Measurements from ENCODE around the gene LIPT2.
A peak's percentile ranks its signal among the peaks of the same experiment; 100 is the strongest.
"Not testable (repeated sequence)": the region's sequence is repeated elsewhere in the genome, so short reads cannot be mapped to it uniquely, and the experiment has no call there.

LIPT2 gene

DNA sequence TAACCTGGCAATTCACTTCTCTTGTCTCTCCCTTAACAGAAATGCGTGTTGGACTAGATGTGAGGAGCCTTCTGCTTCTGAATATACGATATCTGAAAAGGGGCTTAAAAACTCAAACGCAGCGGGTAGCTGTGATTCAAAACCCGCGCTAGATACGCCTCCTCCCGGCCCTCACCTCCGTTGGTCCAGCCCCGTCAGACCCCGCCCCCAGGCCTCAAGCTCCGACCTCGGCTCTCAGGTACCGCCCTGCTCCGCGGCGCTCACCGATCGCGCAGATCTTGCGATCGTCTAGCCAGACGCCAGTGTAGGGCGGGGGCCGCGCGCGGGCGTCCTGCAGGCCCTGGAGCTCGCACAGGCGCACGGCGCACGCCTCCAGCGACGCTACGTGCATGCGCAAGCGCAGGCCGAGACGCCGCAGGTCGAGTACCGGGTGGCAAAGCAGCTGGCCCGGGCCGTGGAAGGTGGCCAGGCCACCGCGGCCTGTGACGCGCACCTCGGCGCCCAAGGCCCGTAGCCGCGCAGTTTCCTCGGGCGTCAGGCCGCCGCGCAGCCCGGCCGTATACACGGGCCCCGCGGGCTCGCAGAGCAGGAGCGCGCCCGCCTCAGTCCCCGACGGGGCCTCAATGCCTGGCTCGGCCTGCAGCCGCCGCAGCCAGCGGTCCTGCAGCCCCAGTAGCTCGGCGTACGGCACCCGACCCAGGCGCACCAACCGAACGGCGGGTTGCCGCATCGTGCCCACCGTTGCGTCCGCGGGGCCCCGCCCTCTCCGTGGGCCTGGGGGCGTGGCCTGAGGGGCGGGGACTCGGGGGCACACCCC, at the start of gene LIPT2:
Gene LIPT2, minus strand, starts transcription at position 751 of the 817 bp plus-strand sequence. Its CDS starts 21 bp downstream, at position 730.
- peak; percentile 83 for DNase-seq (ENCODE audit: insufficient read length, low spot score)
- FAIRE-seq, result peak; percentile 94

DNA sequence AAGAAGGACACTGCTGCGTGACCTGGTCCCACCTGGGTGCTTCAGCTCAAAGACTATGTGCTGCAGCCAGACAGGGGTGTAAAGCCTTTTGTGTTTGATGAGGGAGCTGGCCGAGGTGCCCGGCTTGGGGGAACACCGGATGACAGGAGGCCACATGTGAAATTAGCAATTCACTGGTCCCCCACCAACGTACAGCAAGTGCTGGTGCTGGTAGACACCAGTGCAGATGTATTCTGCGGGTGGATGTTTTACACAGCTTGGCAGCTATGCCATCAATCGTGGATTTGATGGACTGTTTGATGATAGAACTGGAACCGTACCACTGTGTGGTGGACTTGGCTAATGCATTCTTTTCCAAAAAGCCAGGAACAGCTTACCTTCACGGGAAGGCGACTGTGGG, 47.9 kb upstream of the LIPT2 start:
- FAIRE-seq (no peak), DNase-seq (ENCODE audit: insufficient read length, low spot score) (no peak)

DNA sequence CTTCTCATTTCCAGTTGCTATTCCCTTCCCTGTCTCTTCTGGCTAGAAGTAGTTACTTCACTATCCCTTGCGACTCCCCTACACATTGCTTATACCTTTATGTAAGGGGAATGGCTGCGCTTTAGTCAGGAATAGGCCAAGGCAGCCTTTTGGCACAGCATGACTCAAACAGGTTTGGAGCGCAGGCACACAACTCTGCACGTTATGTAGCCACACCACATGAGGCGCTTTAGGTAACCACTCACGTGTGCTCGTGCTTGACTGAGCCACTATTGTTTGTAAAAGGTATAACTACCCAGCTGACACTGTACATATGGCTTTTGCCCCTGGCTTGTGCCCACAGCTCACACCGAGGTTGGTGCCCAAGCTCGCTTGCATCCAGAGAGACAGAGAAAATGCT, 46.7 kb upstream of the LIPT2 start:
- no peak for FAIRE-seq
- DNase-seq (ENCODE audit: insufficient read length, low spot score), result no peak

DNA sequence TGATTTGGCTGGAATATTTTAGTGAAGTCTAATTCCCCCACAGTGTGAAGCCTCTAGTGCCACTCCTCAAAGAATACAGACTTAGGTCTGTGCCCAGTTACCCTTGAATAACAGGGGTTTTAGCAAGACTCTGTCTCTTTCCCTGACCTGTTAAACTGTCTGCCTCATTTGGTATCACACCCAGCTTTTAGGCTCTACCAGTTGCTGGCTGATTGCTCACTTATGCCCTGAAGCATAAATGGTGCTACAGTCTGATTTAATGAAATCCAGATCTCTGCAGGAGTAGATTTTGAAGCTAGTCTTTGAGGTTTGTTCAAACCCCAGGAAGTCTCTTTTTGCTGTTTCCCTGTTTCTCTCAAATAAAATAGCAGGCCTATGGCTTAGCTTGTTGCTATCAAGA, 45.2 kb upstream of the LIPT2 start:
- no peak for DNase-seq (ENCODE audit: insufficient read length, low spot score)
- no peak for FAIRE-seq

DNA sequence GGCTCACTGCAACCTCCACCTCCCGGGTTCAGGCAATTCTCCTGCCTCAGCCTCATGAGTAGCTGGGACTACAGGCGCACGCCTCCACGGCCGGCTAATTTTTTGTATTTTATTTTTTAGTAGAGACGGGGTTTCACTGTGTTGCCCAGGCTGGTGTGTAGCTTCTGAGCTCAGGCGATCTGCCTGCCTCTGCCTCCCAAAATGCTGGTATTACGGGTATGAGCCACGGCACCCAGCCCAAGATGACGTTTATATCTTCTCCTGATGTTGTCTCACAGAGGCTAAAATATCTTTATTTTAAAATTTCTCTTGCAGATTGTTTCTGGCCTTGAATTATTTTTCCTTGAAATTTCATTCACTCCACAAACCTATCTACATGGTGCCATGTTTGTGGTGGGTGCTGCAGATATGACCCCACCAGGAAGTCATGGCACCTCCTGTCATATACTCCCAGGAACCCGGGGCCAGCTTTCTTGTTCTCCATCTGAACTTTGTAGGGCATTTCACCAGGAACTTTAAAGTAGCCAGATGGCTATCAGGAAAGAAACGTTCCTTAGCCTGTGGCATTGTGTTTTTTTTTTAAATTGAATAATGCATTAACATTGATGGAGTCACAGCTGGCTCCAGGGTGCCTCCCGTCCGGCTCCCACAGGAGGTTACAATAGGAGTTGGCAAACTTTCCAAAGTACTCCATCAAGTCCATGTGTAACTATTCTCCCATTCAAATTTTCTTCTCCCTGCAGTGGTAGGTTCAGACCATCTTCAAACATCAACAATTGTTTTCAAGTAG, 42.0 kb upstream of the LIPT2 start:
- no peak for FAIRE-seq
- DNase-seq (ENCODE audit: insufficient read length, low spot score), result no peak

DNA sequence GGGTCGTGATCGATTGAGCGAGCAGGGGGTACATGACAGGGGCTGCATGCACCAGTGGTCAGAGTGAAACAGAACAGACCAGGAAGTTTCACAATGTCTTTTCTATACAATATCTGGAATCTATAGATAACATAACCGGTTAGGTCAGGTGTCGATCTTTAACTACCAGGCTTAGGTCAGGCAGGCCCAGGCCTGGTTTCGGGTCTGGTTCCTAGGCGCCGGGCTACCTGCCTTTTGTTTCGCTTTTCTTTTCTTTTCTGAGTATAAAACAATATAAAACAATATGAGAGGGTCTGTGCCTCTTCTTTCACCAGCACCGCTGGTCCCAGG, 41.4 kb upstream of the LIPT2 start:
- not testable (repeated sequence) for DNase-seq (ENCODE audit: insufficient read length, low spot score); FAIRE-seq

DNA sequence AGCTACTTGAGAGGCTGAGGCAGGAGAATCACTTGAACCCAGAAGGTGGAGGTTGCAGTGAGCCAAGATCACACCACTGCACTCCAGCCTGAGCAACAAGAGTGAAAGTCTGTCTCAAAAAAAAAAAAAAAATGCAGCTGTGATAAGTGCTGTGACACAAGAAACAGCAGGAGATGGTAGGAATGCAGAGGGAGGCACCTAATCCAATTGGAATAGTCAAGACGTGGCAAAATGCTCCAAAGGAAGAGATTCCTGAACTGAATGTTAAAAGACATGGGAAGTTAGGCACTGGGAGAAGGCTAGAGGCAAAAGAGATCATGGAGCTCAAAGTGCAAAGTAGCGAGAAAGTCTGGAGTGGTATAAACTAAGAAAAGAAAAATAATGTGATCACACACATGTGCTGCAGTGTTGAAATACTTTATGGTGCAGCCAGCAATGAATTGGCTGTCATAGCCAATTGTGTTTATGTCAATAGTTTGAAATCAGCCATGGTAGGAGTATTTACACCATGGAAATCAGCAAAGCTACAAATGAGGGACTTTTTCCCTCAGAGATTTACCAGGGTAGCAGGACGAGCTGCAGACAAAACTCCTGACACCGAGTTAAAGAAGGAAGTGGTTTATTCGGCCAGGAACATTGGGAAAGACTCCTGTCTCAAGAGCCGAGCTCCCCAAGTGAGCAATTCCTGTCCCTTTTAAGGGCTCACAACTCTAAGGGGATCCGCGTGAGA, 40.9 kb upstream of the LIPT2 start:
- FAIRE-seq, result no peak

DNA sequence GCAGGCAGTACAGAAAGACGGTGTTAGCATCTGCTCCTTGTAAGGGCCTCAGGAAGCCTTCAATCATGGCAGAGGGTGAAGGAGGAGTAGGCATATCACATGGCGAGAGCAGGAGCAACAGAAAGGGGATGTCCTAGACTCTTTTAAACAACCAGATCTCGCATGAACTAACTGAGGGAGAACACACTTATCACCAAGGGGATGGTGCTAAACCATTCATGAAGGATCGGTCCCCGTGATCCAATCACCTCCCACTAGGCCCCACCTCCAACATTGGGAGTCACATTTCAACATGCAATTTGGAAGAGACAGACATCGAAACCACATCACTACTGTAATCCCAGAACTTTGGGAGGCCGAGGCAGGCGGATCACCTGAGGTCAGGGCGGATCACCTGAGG, 39.9 kb upstream of the LIPT2 start:
- DNase-seq (ENCODE audit: insufficient read length, low spot score) (no peak), FAIRE-seq (no peak)

More for the DNA sequence above, 40.9 kb upstream of the LIPT2 start:
- DNase-seq (ENCODE audit: insufficient read length, low spot score), result no peak

DNA sequence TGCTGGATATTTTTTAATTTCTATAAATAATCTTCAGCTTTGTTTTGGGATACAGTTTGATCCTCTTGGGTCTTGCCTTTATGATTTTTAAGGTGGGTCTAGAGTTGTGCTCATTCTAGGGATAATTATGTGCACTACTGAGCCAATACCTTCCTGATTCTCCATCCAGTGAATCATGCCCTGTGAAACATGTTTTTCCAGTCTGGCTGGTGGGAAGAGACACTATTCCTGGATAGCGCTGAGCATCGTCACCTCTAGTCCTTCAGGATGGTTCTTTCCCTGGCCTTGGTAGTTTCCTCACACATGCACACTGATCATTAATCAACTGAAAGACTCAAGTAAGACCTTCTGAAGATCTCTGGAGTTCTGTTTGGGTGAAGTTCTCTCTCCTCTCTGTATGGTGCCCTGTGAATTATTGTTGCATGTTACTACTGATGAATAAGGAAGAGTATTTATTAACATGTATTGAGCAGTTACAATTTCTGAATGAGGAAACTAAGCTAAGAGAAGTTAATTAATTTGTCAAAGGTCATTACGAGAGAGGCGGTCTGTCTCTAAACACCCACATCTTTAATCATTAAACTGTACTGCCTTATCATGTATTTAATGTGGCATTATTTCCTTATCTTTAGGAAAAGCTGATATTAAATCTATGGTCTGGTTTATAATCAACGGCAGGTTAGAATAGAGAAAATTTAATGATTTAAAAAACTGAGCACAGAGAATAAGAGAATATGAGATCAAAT, 39.1 kb upstream of the LIPT2 start:
- DNase-seq (ENCODE audit: insufficient read length, low spot score) (no peak), FAIRE-seq (no peak)

DNA sequence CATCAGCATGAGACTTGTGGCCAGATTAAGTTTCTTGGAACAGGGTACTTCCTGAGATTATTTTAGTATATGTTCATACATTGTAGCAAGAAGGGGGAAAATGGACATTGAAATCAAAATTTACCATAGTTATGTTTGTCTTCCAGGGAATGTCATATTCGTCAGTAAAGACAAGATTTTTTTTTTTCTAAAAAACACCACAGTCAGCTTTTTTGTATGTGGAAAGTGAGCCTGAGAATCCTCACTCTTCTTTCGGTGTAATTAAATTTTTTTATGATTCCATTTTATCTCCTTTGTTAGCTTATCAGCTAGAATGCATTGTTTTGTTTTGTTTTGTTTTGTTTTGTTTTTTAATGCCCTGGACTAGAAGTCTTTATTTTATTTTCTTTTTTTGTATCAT, 31.5 kb upstream of the LIPT2 start:
- FAIRE-seq (no peak), DNase-seq (ENCODE audit: insufficient read length, low spot score) (no peak)

DNA sequence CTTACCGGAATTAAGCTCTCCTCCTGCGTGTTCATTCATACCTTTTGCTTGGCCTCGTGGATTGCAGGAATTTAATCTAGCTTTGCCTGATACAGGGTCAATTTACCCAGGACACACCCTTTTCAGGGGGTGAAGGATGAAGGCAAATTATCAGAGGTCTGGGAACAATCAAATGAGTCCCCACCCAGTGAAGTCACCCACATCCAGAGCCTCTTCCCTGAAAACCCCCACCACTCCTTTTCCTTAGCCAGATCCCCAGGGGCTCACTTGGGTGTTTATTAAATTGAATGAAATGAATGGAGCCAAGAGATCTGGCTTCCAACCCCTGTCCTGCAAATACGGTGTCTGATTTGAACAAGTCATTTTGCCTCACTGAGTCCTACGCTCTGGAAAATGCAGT, 31.0 kb upstream of the LIPT2 start:
- DNase-seq (ENCODE audit: insufficient read length, low spot score) (no peak), FAIRE-seq (no peak)

DNA sequence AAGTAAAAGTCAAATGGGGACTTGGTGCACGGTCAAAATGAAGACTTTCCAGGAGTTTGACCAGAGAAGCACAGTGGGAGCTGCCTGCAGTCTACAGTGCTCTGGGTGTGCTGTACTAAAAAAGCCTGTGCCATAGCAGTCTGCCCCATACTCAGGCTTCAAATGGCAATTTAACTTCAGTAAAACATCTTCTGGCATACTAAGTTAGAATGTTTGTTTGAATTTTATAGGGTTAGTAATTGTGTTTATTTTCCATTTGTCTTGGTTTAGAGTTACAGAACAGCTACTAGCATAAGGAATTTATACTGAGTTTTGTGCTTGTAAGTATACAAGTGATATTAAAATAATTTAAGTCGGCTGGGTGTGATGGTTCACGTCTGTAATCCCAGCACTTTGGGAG, 29.3 kb upstream of the LIPT2 start:
- no peak for DNase-seq (ENCODE audit: insufficient read length, low spot score)
- no peak for FAIRE-seq

DNA sequence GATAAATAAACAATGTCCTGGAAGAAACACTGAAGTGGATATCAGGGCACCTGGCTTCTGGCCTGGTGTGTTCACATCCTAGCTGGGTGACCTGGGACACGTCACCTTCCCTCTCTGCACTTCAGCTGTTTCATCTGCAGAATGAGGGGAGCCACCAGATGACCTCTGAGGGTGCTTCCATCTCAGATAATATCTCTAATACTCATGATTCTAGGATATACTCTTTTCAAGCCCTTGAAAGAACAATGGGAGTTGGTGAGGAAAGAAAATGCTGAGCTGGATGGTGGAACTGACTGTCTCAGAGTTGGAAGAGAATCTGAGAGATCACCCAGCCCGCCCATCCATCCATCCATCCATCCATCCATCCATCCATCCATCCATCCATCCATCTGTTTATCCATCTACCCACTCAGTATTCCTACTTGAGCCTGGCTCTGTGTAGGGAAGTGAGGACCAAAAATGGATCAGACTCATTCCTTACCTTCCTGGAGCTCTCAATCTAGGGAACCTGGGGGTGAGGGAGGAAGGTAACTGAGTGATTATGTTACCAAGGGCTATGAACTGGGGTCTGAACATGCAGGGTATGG, 28.2 kb upstream of the LIPT2 start:
- DNase-seq (ENCODE audit: insufficient read length, low spot score) (no peak), FAIRE-seq (no peak)

DNA sequence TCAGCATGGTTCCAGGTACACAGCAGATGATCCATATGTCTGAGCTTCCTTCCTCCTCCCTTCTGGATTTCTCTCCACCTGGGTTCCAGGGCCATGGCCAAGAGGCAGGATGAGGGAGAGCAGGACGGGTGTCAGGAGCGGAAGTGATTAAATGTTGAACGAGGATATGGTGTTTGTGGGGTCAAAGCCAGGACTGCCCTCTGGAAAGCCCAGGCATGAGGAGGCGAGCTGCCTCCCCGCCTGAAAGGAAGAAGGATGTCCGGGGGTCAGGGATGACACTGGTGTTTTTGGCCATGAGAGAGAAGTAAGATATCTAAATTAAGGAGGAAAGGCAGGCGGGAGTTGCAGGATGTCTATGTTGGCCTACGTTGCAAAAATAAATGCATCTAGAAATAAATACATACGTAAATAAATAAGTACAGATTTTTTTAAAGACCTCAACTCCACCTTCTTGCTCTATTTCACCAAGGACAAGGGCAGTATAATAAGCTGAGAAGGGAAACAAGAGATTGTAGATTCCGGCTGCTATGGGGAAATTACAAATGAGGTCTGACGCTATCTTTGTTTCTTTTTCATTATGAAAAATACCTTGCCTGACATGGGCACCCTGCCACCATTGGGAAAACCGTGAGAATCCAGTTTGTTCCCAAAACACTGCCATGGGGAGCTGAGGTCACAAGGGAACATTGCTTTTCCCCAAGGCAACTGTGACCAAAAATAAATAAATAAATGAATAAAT, 27.6 kb upstream of the LIPT2 start:
- FAIRE-seq, result no peak

DNA sequence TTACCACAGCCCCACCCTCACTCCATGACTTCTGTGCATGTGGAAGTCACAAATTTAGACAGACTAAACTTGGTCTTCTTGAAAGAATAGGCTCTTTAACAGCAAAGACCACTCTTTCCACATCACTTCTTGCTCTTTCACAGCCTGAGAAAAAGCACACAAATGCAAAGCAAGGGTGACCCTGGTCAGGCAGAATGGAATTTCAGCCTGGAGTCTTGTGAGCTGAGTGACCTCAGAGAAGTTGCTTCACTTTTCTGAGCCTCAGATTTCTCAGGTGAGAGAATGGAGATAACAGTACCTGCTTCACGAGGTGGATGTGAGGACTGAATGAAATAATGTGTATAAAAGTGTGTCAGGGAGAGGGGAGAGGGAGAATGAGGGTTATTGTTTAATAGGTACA, 26.8 kb upstream of the LIPT2 start:
- no peak for FAIRE-seq
- DNase-seq (ENCODE audit: insufficient read length, low spot score), result no peak

More for the DNA sequence above, 27.6 kb upstream of the LIPT2 start:
- DNase-seq (ENCODE audit: insufficient read length, low spot score), result no peak

DNA sequence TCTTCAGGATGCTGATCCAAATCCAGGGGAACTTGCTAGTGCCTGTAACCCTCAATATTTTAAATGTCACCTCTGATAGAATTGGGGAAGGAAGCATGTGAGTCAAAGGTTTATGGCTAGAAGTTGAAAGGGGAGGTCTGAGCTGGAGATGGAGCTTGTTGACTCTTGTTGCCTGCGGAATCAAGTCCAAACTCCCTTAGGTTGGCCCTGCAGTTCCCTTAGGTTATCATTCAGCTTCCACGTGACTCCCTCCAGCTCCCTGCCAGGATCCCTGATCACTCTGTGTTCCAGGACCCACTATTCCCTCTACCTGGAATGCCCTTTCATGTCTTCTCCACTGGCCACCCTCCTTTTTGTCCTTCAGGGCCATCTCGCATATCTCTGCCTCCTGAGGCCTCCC, 26.2 kb upstream of the LIPT2 start:
- no peak for FAIRE-seq
- no peak for DNase-seq (ENCODE audit: insufficient read length, low spot score)

DNA sequence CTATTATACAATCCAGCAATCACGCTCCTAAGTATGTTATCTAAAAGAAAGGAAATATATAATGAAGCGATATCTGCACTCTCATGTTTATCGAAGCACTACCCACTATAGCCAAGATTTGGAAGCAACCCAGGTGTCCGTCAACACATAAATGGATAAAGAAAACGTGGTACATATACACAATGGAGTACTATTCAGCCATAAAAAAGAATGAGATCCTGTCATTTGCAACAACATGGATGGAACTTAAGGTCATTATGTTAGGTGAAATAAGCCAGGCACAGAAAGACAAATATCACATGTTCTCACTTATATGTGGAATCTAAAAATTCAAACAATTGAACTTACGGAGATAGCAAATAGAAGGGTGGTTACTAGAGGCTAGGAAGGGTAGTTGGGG, 24.1 kb upstream of the LIPT2 start:
- DNase-seq (ENCODE audit: insufficient read length, low spot score); FAIRE-seq: not testable (repeated sequence)

DNA sequence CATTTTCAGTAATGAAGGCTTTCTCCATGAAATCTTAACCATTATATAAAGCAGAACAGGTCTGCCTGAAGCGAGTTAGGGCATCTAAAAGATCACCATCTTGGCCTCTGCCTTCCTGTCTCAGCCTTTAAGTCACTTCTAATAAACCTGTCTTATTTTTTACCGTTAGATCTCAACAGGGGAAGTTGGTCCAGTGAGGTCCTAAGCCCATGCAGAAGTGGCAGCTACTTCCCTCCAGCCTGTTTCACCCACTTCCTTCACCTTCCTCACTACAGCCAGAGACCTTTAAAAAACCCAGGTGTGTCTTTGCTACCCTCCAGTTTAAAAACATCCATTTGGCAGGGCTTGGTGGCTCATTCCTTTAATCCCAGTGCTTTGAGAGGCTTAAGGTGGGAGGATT, 14.1 kb upstream of the LIPT2 start:
- FAIRE-seq (no peak), DNase-seq (ENCODE audit: insufficient read length, low spot score) (no peak)

DNA sequence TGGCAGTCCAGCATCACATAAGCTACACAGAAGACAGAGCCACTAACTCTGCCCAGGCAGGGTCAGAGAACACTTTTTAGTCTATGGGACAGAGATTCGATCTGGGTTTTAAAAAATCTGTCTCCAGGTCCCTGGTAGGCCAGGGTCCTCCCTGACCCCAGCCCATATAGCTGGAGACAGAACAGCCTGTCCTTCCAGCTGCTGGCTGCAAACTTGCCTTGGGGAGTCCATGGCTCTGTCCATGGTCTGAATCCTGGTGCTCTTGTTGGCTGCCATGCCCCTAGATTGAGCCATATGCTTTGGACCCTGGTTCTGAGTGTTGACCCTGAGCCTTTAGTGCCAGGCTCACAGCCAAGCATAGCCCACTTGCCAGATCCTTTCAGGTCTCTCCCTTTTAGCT, 13.3 kb upstream of the LIPT2 start:
- no peak for FAIRE-seq
- no peak for DNase-seq (ENCODE audit: insufficient read length, low spot score)

DNA sequence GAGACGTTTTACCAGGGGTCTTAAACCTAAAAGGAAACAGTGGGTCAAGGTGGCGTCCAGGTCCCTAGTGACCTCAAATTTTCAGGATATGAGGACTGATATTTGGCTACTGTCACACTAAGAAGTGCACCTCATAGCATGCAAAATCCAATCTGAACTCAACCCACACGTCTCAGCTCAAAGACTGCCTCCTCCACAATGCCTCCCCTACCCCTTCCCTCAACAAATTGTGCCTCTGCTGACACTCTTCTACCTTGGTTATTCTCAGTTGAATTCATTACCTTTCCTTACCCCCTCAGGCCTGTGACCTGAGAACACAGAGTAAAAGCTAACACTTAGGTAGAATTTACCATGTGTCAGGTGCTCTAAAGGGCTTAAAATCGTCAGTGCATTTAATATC, 12.4 kb upstream of the LIPT2 start:
- no peak for FAIRE-seq

More for the DNA sequence above, 12.4 kb upstream of the LIPT2 start:
- DNase-seq (ENCODE audit: insufficient read length, low spot score), result no peak
